Smooth muscle cell of the brain vasculature (primary cell): ENCODE data around the gene INAFM1.
A peak's percentile ranks its signal among the peaks of the same experiment; 100 is the strongest.
"Not testable (repeated sequence)": the region's sequence is repeated elsewhere in the genome, so short reads cannot be mapped to it uniquely, and the experiment has no call there.

Experiments
- DNase-seq: peaks from one replicate; pipeline ENCODE4 v3.0.0-alpha.2; 2012; ENCODE audit warnings: low read depth, low spot score

Gene INAFM1

DNA sequence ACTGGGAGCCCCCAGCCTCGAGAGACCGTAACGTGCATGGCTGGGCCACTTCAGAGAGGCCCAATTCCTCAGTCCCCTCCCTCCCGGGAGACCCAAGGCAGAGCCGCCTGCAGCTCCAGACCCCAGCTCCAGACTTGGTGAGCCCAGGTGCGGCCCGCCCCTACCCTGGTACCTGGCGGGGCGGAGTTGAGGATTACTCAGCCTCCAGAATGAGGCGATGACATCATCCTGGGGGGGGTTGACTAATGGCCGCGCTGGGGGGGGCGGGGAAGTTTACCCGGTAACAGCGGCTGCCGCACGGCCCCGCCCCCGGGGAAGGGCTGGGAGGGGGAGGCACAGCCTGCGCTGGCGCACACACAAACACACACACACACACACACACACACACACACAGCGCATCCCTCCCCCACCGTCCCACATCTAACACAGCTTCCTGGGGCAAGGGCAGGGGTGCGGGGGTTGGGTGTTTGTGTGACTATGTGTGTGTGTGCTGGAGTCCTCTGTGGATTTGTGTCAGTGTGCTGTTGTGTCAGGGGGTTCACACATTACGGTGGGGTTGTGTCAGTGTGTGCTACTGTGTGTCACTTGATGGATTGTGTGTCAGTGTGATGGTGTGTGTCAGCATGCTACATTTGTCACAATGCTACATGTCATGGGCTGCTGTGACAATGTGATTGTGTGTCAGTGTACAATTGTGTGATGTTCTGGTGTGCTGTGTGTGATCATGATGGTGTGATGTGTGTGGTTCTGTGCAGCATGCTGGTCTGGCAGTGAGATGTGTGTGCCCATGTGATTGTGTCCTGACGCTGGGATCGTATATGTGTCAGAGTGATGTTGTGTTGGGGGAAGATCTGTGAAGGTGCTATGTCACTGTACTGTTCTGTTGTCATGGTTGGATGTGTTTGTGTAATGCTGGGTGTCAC, 33.4 kb upstream of the INAFM1 start:
- DNase-seq = no peak

DNA sequence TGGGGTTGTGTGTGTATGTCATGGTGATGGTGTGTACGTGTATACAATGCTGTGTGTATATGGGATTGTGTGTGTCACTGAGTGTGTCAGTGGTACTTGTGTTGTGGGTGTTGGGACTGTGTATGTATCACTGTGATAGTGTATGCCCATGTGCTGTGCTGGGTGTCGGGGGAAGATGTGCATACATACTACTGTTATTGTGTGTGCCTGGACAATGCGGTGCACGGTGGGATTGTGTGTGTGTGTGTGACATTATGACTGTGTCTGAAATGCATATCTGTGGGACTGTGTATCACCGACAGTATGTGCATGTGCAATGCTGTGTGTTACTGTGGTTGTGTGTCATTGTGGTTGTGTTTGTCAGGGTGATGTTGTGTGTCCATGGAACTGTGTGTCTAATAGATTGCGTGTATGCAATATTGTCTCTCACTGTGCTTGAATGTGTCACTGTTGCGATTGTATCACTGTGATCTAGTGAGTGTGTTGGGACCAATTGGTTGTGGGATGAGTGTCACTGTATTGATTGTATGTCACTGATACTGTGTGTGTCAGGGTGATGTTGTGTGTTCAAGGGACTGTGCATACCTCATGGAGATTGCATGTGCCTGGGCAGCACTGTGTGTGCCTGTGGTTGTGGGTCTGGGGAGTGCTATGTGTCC, 32.6 kb upstream of the INAFM1 start:
- no peak for DNase-seq

- no peak for DNase-seq
Observed at GRCh38 chr19:47243364-47243775, 31.3 kb upstream of the INAFM1 start.

GRCh38 chr19:47243776-47244547, 30.7 kb upstream of the INAFM1 start:
- DNase-seq = peak; percentile 87

GRCh38 chr19:47247308-47247990, 27.2 kb upstream of the INAFM1 start:
- DNase-seq = no peak

DNA sequence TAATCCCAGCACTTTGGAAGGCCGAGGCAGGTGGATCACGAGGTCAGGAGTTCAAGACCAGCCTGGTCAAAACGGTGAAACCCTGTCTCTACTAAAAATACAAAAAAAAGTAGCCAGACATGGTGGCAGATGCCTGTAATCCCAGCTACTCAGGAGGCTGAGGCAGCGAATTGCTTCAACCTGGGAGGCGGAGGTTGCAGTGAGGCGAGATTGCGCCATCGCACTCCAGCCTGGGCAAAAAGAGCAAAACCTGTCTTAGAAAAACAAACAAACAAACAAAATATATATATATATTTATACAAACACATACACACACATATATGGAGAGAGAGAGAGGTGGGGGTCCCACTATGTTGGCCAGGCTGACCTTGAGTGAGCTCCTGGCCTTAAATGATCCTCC, 21.7 kb upstream of the INAFM1 start:
- not testable (repeated sequence) for DNase-seq

DNA sequence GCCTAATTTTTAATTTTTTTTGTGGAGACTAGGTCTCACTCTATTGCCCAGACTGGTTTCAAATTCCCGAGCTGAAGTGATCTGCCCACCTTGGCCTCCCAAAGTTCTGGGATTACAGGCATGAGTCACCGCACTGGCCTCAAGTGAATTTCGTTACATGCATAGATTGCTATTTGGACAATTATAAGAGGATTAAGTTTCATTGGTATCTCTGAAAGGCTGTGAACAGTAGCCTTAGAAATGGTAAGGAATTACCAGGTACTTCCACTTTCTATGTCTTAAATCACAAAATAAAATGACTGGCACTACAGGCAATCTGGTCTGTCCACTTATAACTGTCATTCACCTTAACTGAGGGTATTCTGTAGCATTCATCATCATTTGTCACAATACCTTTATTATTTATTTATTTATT, 21.2 kb upstream of the INAFM1 start:
- no peak for DNase-seq

DNA sequence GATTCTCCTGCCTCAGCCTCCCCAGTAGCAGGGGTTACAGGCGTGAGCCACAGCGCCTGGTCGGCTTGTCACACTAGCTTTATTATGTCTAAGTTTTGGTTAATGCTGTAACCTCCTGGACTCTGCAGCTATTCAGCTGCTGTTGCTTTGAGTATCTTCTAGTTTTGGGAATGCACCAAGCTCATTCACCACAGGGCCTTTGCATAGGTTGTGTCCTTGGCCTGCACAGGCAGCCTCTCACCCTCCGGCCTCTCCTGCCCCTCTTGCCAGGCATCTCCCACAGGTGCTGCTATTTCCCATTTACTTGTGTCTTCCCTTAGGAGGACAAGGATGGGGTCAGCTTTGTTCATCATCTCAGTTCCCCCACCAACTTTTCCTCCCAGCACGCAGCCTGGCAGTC, 20.7 kb upstream of the INAFM1 start:
- DNase-seq = no peak

DNA sequence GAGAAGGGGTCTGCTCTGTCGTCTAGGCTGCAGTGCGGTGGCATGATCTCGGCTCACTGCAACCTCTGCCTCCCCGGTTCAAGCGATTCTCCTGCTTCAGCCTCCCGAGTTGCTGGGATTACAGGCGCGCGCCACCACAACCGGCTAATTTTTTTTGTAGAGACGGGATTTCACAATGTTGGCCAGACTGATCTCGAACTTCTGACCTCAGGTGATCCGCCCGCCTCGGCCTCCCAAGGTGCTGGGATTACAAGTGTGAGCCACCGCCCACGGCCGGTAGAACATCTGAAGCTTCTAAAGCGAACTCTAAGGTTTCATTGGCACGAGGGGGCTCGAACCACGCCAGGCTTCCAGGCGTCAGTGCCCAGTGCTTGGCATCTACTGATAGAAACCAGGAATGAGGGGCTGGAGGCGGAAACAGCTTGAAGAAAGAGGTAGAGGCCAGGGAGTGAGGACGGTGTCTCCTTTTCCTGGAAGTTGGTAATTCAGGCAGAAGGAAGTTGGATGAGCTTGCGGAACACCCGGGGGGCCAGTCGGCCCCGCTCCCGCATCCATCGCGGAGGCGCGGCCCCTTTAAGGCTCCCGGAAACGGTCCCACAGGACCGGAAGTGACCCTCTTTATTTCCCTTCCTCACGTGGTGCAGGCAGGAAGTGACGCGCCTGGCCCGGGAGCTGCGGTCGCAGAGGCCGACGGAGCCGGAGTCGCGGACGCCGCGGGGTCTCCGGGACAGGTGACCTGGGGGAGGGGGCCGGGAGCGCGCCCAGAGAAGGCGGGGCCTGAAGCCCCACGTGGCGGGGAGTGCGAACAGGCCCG, 18.6 kb upstream of the INAFM1 start, which contains the start of gene CCDC9:
TSS of gene CCDC9 (plus strand) at position 647 of the 814 bp plus-strand sequence. CDS start 1,876 bp downstream, outside the sequence.
- peak; percentile 89 for DNase-seq

DNA sequence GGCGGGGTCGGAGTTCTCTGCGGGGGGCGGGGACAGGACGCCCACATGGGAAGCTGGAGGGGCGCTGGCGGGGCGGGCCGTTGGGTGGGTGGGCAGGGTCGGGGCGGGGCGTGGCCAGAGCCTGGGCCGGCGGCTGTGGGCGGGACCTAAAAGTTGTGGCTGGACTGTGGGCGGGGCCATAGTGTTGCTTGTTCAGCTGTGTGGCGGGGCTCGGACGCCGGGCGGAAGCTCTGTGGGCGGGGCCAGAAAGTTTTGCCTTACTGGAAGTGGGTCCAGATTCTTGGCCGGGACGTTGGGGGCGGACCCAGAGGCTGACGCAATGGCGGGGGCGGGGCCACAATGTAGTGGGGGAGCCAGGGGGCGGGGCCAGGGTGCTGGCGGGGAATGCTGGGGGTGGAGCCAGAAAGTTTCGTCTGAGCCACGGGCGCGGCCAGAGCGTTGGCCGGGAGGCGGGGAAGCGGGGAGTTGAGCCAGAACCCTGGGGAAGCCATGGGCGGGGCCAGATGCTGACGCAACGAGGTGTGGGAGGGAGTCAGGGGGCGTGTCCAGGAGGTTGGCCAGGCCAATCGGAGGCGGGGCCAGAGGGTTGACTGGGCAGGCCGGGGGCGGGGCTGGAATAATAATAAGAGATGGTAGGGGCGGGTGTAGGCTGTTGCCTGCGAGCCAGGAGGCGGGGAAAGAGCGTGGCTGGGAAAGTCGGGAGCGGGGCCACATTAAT, 17.8 kb upstream of the INAFM1 start:
- peak; percentile 97 for DNase-seq

GRCh38 chr19:47257411-47258169, 17.1 kb upstream of the INAFM1 start:
- no peak for DNase-seq

DNA sequence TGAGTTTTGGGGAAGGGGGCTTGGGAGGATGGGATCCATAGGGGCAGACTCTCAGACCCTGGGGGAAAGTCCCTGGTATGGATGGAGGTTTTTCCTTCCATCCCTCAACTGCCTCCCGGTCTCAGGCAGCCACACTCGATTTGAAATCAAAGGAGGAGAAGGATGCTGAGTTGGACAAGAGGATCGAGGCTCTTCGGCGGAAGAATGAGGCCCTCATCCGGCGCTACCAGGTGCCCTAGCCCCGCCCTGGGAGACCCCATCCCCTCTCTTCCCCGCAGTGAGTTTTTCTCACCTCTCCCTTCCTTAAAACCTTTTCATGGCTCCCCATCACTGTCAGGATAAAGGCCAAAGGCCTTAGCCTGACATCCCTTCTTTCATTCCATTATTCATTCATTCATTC, 16.3 kb upstream of the INAFM1 start:
- DNase-seq = no peak

- DNase-seq = no peak
Observed at GRCh38 chr19:47258895-47259555, 15.7 kb upstream of the INAFM1 start.

GRCh38 chr19:47260476-47260875, 14.2 kb upstream of the INAFM1 start:
- no peak for DNase-seq

- not testable (repeated sequence) for DNase-seq
Observed at GRCh38 chr19:47261946-47262793, 12.5 kb upstream of the INAFM1 start.

GRCh38 chr19:47264629-47265028, 10.1 kb upstream of the INAFM1 start:
- DNase-seq = no peak

DNA sequence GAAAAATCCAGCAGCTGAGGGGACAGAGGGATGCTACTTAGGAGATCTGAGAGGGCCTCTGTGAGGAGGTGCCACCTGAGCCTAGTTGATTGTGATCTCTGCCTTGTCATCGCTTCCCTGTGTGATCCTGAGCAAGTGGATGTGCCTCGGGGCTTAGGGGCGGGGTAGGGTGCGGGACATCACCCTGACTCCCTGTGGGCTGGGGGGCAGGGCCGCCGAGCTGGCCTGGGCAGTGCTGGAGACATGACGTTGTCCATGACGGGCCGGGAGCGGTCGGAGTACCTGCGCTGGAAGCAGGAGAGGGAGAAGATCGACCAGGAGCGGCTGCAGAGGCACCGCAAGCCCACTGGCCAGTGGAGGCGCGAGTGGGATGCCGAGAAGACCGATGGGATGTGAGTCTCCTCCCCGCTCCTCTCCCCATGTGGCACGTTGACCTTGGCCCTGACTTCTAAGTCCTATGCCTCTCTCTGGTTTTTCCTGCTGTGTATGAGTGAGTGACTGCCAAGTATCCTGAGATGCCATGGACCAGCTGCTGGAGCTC, 8.2 kb upstream of the INAFM1 start:
- peak; percentile 33 for DNase-seq
